H1 (cell line): ENCODE results near the gene SAT2. TPM values are rescaled to one million over a fixed set of nuclear protein-coding genes. Genes with fewer than 3 reads are reported as not detected.

ENCODE experiments used
- CTCF ChIA-PET: fragments of 300-600 bp; sonication (Branson Sonifier 250); formaldehyde crosslinking; loops from one replicate; lab custom pipeline; 2021; ENCODE audit not compliant: partially characterized antibody; lab: Charles Lee
- POLR2A ChIA-PET: fragments of 300-600 bp; sonication (Branson Sonifier 250); formaldehyde crosslinking; loops from one replicate; lab custom pipeline; 2021; ENCODE audit warnings: inconsistent platforms; ENCODE audit not compliant: partially characterized antibody; lab: Charles Lee
- DNase-seq, 2 experiments: peaks; one replicate each; pipeline versions ENCODE4 v3.0.0 to v3.0.0-alpha.2; 2010 to 2022; ENCODE audit warnings: low spot score in 2 of 2, low read depth in 1 of 2, mixed read lengths in 1 of 2
- FAIRE-seq: peaks from 2 replicates; lab custom pipeline; 2011; peaks lifted over from hg19 to GRCh38; lab: Jason Lieb, UNC
- H2AFZ ChIP-seq: 2 replicates; pipeline ENCODE4 v1.8.1; 2012; ENCODE audit warnings: low read length, inconsistent platforms
- H2AK5ac ChIP-seq: 2 replicates; pipeline ENCODE4 v1.6.1; 2013; ENCODE audit warnings: low read depth, low read length
- H2BK120ac ChIP-seq: replicated peaks from 2 replicates; pipeline ENCODE3; 2013; ENCODE audit warnings: low read depth, low read length, inconsistent platforms
- H2BK12ac ChIP-seq: 2 replicates; pipeline ENCODE4 v1.6.1; 2013; ENCODE audit warnings: low read depth, low read length
- H2BK15ac ChIP-seq: 2 replicates; pipeline ENCODE4 v1.6.1; 2013; ENCODE audit warnings: low read length
- H2BK20ac ChIP-seq: 2 replicates; pipeline ENCODE4 v1.6.1; 2013; ENCODE audit warnings: low read length
- H2BK5ac ChIP-seq: 2 replicates; pipeline ENCODE4 v1.6.1; 2013; ENCODE audit warnings: low read depth, low read length
- H3K14ac ChIP-seq: 2 replicates; pipeline ENCODE4 v1.6.1; 2013; ENCODE audit warnings: inconsistent platforms; ENCODE audit not compliant: insufficient read length
- H3K18ac ChIP-seq: 2 replicates; pipeline ENCODE4 v1.6.1; 2013; ENCODE audit warnings: low read length; ENCODE audit errors: extremely low read depth
- H3K23ac ChIP-seq: 2 replicates; pipeline ENCODE4 v1.6.1; 2013; ENCODE audit warnings: inconsistent platforms; ENCODE audit not compliant: insufficient read length
- H3K23me2 ChIP-seq: 2 replicates; pipeline ENCODE4 v1.6.1; 2013; ENCODE audit warnings: low read depth, low read length
- H3K27ac ChIP-seq: 2 replicates; pipeline ENCODE4 v1.6.1; 2011; ENCODE audit warnings: low read depth, low read length, inconsistent platforms
- H3K27me3 ChIP-seq, 4 experiments: replicated peaks in 1 of 4; 1 replicate in 1 of 4; 2 replicates in 3 of 4; pipeline versions ENCODE4 v1.6.1 to v1.8.1; 2011 to 2013; ENCODE audit warnings: low read length in 3 of 4, mild to moderate bottlenecking in 3 of 4, inconsistent platforms in 2 of 4, mixed read lengths in 2 of 4, moderate library complexity in 1 of 4; ENCODE audit not compliant: control insufficient read depth in 3 of 4, insufficient read depth in 3 of 4; ENCODE audit errors: extremely low read depth in 1 of 4
- H3K36me3 ChIP-seq, 4 experiments: 2 replicates each; pipeline versions ENCODE4 v1.6.1 to v1.8.1; 2011 to 2013; ENCODE audit warnings: mild to moderate bottlenecking in 4 of 4, low read length in 3 of 4, moderate library complexity in 2 of 4, control low read depth in 1 of 4, inconsistent platforms in 1 of 4; ENCODE audit not compliant: insufficient read depth in 4 of 4, control insufficient read depth in 2 of 4
- H3K4ac ChIP-seq: replicated peaks from 2 replicates; pipeline ENCODE3; 2013; ENCODE audit warnings: low read length, low read depth, mixed read lengths, inconsistent platforms; ENCODE audit not compliant: insufficient read length
- H3K4me1 ChIP-seq, 4 experiments: replicated peaks in 1 of 4; 1 replicate in 1 of 4; 2 replicates in 3 of 4; pipeline versions ENCODE4 v1.6.1 to v1.8.1; 2011 to 2013; ENCODE audit warnings: low read length in 3 of 4, inconsistent platforms in 2 of 4, mixed read lengths in 1 of 4; ENCODE audit not compliant: insufficient read depth in 4 of 4, control insufficient read depth in 3 of 4
- H3K4me2 ChIP-seq, 2 experiments: 2 replicates each; pipeline versions ENCODE4 v1.6.1 to v1.8.1; 2011 to 2013; ENCODE audit warnings: low read depth in 2 of 2, low read length in 2 of 2, control low read depth in 1 of 2, inconsistent platforms in 1 of 2, mild to moderate bottlenecking in 1 of 2; ENCODE audit not compliant: insufficient read depth in 1 of 2
- H3K4me3 ChIP-seq, 4 experiments: fragments of 200-600, 300-600 bp in 1 of 4; sonication (generic), shearing (Covaris generic), sonication (Bioruptor Twin) in 1 of 4; 2 replicates each; pipeline versions ENCODE4 v1.5.1 to v1.8.1; 2011 to 2016; ENCODE audit warnings: low read length in 4 of 4, low read depth in 3 of 4, control low read depth in 2 of 4, inconsistent platforms in 2 of 4, mild to moderate bottlenecking in 2 of 4, mixed read lengths in 1 of 4, moderate library complexity in 1 of 4; ENCODE audit not compliant: insufficient read depth in 2 of 4; ENCODE audit errors: extremely low read depth in 1 of 4
- H3K56ac ChIP-seq: replicated peaks from 2 replicates; pipeline ENCODE3; 2013; ENCODE audit warnings: low read depth, mild to moderate bottlenecking, mixed read lengths, low read length, inconsistent platforms; ENCODE audit not compliant: insufficient read length
- H3K79me1 ChIP-seq: 2 replicates; pipeline ENCODE4 v1.6.1; 2013; ENCODE audit warnings: low read depth, low read length, control low read depth
- H3K79me2 ChIP-seq, 2 experiments: 2 replicates each; pipeline versions ENCODE4 v1.6.1 to v1.8.1; 2012 to 2013; ENCODE audit warnings: low read length in 2 of 2, mild to moderate bottlenecking in 2 of 2, inconsistent platforms in 1 of 2; ENCODE audit not compliant: insufficient read depth in 2 of 2, control insufficient read depth in 1 of 2
- H3K9ac ChIP-seq, 4 experiments: replicated peaks in 1 of 4; 1 replicate in 1 of 4; 2 replicates in 3 of 4; pipeline versions ENCODE4 v1.6.1 to v1.8.1; 2011 to 2013; ENCODE audit warnings: low read depth in 3 of 4, low read length in 3 of 4, control low read depth in 2 of 4, mild to moderate bottlenecking in 2 of 4, moderate library complexity in 2 of 4, inconsistent platforms in 1 of 4; ENCODE audit errors: extremely low read depth in 1 of 4
- H3K9me3 ChIP-seq, 2 experiments: 2 replicates each; pipeline versions ENCODE4 v1.6.1 to v1.8.1; 2012 to 2013; ENCODE audit warnings: mild to moderate bottlenecking in 2 of 2, moderate library complexity in 2 of 2, control low read depth in 1 of 2, inconsistent platforms in 1 of 2, low read depth in 1 of 2, low read length in 1 of 2, mixed read lengths in 1 of 2; ENCODE audit not compliant: insufficient read depth in 2 of 2
- H4K20me1 ChIP-seq, 2 experiments: replicated peaks in 1 of 2; 2 replicates each; pipeline versions ENCODE3 to v1.8.1; 2011 to 2013; ENCODE audit warnings: inconsistent platforms in 2 of 2, low read length in 2 of 2, mild to moderate bottlenecking in 1 of 2; ENCODE audit not compliant: insufficient read depth in 2 of 2, control insufficient read depth in 1 of 2
- H4K5ac ChIP-seq: 2 replicates; pipeline ENCODE4 v1.6.1; 2013; ENCODE audit warnings: low read length, low read depth, mixed read lengths, inconsistent platforms; ENCODE audit not compliant: insufficient read length
- H4K8ac ChIP-seq: 2 replicates; pipeline ENCODE4 v1.8.0; 2013; ENCODE audit warnings: mild to moderate bottlenecking, moderate library complexity, low read length, inconsistent platforms; ENCODE audit not compliant: insufficient read depth; ENCODE audit errors: extremely low read depth
- H4K91ac ChIP-seq: replicated peaks from 2 replicates; pipeline ENCODE3; 2013; ENCODE audit warnings: low read length, mixed read lengths, inconsistent platforms; ENCODE audit not compliant: insufficient read length
- ASH2L ChIP-seq: fragments of 200-600, 300-600 bp; sonication (generic); IDR thresholded peaks from one replicate; pipeline ENCODE4 v1.7.1; 2017; ENCODE audit warnings: low read length
- CREB1 ChIP-seq: IDR thresholded peaks from 2 replicates; pipeline ENCODE4 v1.6.1; 2012; ENCODE audit warnings: inconsistent platforms
- GTF2F1 ChIP-seq: IDR thresholded peaks from 2 replicates; pipeline ENCODE4 v1.6.1; 2012; ENCODE audit warnings: low read depth, low read length, improper control_type of control experiment, borderline replicate concordance
- SP2 ChIP-seq: IDR thresholded peaks from 2 replicates; pipeline ENCODE4 v1.6.1; 2012; ENCODE audit warnings: mild to moderate bottlenecking, low read length, inconsistent platforms
- WGBS, 2 experiments: shearing (Covaris generic) in 1 of 2; methylation state at CpG; one replicate each; pipeline versions ENCODE4 v1.1.6 to v1.1.7; 2013 to 2015; ENCODE audit warnings: low lambda C conversion rate in 2 of 2, mixed read lengths in 2 of 2, inconsistent platforms in 1 of 2, low coverage in 1 of 2, missing lambda C conversion rate in 1 of 2; ENCODE audit not compliant: insufficient replicate concordance in 2 of 2, insufficient coverage in 1 of 2, insufficient read length in 1 of 2; ENCODE audit errors: extremely low coverage in 1 of 2, missing lambda C conversion rate in 1 of 2; 5-methylcytosine and 5-hydroxymethylcytosine counted together
- polyA plus RNA-seq, 7 experiments: library from polyadenylated mRNA; depleted of rRNA in 3 of 7; stranded (reverse) in 5 of 7; unstranded in 2 of 7; fragments of >200 nt in 5 of 7; fragments of 200-250 nt in 2 of 7; gene quantifications; 1 replicate in 5 of 7; 2 replicates in 1 of 7; 4 replicates in 1 of 7; pipeline versions ENCODE4 v1.2.1 to v1.2.3, GENCODE V29; 2011 to 2013; ENCODE audit warnings: missing spikeins in 2 of 7, mixed read lengths in 2 of 7
- total RNA-seq: library from RNA; stranded (reverse); fragmentation: NEBNext Ultra II Directional; extraction: Animal tissue kit (Norgen Biotek cat#: 25700); gene quantifications from 2 replicates; pipeline ENCODE4 v1.2.1, GENCODE V29; 2021

Gene SAT2
- total and polyA plus RNA-seq, 2 of the 8 experiments (the other 6 are each of a cell fraction or from before 2014, with no cell fraction given): 36.4 to 72.3 TPM

DNA sequence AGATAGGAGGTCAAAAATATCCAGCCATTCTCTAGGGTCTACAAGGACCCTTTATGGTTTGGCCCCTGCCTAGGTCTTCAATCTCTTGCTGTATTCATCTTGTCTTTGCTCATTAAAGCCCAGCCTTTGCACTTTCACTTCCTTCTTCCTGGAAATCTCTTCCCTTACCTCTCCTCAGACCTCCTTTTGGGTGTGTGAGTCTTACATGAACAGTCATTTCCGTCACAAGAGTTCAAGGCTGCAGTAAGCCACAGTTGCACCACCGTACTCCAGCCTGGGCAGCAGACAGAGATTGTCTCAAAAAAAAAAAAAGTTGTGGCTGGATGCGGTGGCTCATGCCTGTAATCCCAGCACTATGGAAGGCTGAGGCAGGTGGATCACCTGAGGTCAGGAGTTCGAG lies 17.2 kb upstream of the SAT2 start:
- no peak overlapping the region for H3K14ac ChIP-seq
- no peak overlapping the region for H2BK15ac ChIP-seq
- no peak overlapping the region for H3K56ac ChIP-seq
- H3K23me2 ChIP-seq: no peaks in the 10 kb centered on the region
- FAIRE-seq: no peak
- H4K5ac ChIP-seq: no peak overlapping the region
- no peak overlapping the region for H2AFZ ChIP-seq
- no peak for DNase-seq
- no peak overlapping the region for H2BK5ac ChIP-seq
- H3K36me3 ChIP-seq: no peaks in the 10 kb centered on the region
- no peak overlapping the region for H2BK20ac ChIP-seq
- H3K9ac ChIP-seq: no peak overlapping the region
- H3K23ac ChIP-seq: no peak overlapping the region
- no peak overlapping the region for H4K91ac ChIP-seq
- H3K4ac ChIP-seq: no peak overlapping the region
- H3K27ac ChIP-seq: no peak overlapping the region
- CTCF ChIA-PET: interaction anchor here (15.7 to 18.2 kb wide), 2 partner anchors 12 to 28 kb away, joined by 211 to 332 read pairs; partner anchors contain the start of gene SHBG
- no peaks in the 10 kb centered on the region; a peak in 2 of 7 replicates for H3K27me3 ChIP-seq
- no peaks in the 10 kb centered on the region; a peak in 1 of 4 replicates for H3K9me3 ChIP-seq
- no peak overlapping the region for H4K8ac ChIP-seq
- no peak overlapping the region for H2BK12ac ChIP-seq
- no peak overlapping the region for H2BK120ac ChIP-seq
- 83% methylated on average over 4 of the region's 4 CpGs; no CpG with 5 or more reads in 1 of the 2 experiments for WGBS, 2 experiments
- no peak overlapping the region for H3K18ac ChIP-seq
- POLR2A ChIA-PET: interaction anchor here (58.0 to 79.4 kb wide), 2 partner anchors 5 to 22 kb away, joined by 2272 read pairs; partner anchors contain the start of genes ATP1B2, FXR2, SAT2 and SHBG
- no peaks in the 10 kb centered on the region for H3K79me2 ChIP-seq
- no peak overlapping the region for H2AK5ac ChIP-seq
- no peaks in the 10 kb centered on the region for H3K4me1 ChIP-seq
- no peak for TF ChIP-seq GTF2F1
- no peak for TF ChIP-seq SP2
- no peak for TF ChIP-seq ASH2L
- TF ChIP-seq CREB1: no peak
- TF ChIP-seq, all 59 proteins: peak for 0
- no peak overlapping the region for H3K4me2 ChIP-seq
- H3K79me1 ChIP-seq: no peaks in the 10 kb centered on the region
- no peak overlapping the region for H3K4me3 ChIP-seq
- H4K20me1 ChIP-seq: peaks cover 0 to 1% of the 10 kb centered on the region in 2 experiments
